Kidney epithelial cell (primary cell): ENCODE data around the gene P3H2. TPM values are rescaled to one million over a fixed set of nuclear protein-coding genes. Genes with fewer than 3 reads are reported as not detected.
"Not testable (repeated sequence)": the region's sequence is repeated elsewhere in the genome, so short reads cannot be mapped to it uniquely, and the experiment has no call there.

Experiments
- DNase-seq: peaks from one replicate; pipeline ENCODE4 v3.0.0-alpha.2; 2010; ENCODE audit warnings: low read depth
- H3K27me3 ChIP-seq: 2 replicates; pipeline ENCODE4 v1.6.0; 2011; ENCODE audit warnings: low read length; ENCODE audit not compliant: control insufficient read depth, insufficient read depth
- H3K36me3 ChIP-seq: 2 replicates; pipeline ENCODE4 v1.5.1; 2011; ENCODE audit warnings: low read length; ENCODE audit not compliant: control insufficient read depth, insufficient read depth
- H3K4me3 ChIP-seq: 2 replicates; pipeline ENCODE4 v1.5.1; 2011; ENCODE audit warnings: low read depth, mild to moderate bottlenecking, control low read depth, low read length
- total RNA-seq: library from RNA; depleted of rRNA; stranded (reverse); fragments of >200 nt; gene quantifications from 2 replicates; pipeline ENCODE4 v1.2.3, GENCODE V29; 2015
- TF ChIP-seq, protein P1 (sequence below): IDR thresholded peaks from 2 replicates; pipeline ENCODE4 v1.5.1; 2011; ENCODE audit warnings: mild to moderate bottlenecking, moderate library complexity, low read length, control low read depth, inconsistent platforms; ENCODE audit not compliant: insufficient read depth, poor library complexity, severe bottlenecking

P3H2 gene
- total RNA-seq, 1 donor from 2014 or later = 27.8 TPM

DNA sequence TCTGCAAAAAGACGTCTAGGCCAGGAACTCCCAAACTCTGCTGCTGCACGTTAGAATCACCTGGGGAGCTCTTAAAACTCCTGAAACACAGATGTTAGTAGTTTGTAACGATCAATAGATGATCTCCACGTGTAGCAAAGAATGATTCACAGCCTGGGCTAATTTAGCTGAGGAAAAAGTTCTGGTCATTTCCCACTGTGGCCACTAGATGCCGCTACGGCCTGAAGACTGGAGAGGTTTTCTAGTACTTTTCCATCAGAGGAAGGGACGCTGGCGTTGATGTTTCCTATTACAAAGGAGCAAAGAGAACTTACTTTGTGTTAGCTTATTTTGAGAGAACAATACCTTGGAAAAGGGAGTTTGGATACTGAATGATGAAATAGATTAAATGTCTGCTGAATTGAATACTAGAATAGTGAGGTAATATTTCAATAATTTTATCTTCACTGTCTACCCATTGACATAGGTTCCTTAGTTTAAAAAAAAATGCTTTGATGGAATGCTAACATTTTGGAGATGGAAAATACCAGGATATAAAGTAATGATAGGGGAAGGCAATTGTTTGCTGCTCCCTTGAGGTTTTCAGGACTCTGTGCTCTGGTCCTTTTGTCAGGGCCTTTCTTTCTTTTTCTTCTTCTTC, 159.1 kb downstream of the P3H2 start:
- no peak overlapping the region for H3K4me3 ChIP-seq
- TF ChIP-seq, protein P1, sequence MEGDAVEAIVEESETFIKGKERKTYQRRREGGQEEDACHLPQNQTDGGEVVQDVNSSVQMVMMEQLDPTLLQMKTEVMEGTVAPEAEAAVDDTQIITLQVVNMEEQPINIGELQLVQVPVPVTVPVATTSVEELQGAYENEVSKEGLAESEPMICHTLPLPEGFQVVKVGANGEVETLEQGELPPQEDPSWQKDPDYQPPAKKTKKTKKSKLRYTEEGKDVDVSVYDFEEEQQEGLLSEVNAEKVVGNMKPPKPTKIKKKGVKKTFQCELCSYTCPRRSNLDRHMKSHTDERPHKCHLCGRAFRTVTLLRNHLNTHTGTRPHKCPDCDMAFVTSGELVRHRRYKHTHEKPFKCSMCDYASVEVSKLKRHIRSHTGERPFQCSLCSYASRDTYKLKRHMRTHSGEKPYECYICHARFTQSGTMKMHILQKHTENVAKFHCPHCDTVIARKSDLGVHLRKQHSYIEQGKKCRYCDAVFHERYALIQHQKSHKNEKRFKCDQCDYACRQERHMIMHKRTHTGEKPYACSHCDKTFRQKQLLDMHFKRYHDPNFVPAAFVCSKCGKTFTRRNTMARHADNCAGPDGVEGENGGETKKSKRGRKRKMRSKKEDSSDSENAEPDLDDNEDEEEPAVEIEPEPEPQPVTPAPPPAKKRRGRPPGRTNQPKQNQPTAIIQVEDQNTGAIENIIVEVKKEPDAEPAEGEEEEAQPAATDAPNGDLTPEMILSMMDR = peak; percentile 85
- no peak for DNase-seq
- no peaks in the 10 kb centered on the region for H3K27me3 ChIP-seq
- no peaks in the 10 kb centered on the region for H3K36me3 ChIP-seq

DNA sequence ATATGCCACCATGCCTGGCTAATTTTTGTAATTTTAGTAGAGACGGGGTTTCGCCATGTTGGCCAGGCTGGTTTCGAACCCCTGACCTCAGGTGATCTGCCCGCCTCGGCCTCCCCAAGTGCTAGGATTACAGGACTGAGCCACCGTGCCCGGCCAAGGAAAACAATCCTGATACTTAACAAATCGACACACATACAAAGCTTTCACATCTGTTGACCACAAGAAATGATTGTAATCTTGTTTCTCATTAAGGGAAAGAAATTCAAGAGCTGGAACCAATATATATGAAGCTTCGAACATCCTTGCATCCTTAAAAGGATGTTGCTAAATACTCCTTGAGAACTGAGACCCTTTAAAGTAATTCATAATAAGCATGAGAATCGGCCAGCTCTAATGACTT, 159.6 kb downstream of the P3H2 start:
- not testable (repeated sequence) for DNase-seq, H3K36me3 ChIP-seq, H3K4me3 ChIP-seq, H3K27me3 ChIP-seq

DNA sequence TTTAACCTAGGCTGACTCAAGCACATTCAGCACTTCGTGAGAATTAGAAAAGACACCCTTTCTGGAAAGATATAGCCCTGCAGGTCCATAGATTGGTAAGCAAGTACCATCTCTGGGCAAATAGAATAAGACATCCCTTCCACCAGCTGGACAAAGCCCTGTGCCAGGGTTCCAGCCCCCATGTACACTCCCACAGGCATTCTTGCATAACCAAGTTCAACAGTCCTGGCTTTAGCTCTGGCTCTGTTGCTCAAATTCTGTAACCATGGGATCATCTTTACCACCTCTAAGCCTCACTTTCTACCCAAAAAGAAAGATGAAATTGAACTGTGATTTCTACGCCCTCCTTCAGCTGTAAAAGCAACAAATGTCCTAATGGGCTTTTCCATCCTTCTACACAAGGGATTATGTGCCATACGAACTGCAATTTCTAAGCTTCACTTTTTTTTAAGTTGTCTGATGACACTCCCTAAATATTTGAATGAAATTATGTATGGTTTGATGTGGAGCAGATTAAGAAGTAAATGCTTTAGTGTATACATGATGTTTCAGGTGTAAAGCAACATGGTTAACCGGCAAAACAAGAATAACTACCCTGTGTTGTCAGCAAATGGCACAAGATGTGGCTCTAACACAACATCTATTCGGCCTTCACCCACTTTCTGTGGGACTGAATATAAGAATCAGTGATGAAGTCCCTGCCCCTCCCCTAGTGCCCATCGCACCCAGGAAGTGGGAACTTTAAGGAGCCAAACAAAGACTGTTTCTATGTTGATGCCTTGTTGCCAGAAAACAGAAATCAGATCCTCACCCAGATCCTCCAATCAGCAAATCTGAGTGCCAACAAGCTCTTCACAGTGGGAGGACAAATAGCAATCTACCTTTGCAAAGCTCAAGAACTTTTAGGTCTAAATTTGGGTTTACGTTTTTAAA, 165.7 kb downstream of the P3H2 start:
- DNase-seq = no peak
- TF ChIP-seq, protein P1 = no peak

DNA sequence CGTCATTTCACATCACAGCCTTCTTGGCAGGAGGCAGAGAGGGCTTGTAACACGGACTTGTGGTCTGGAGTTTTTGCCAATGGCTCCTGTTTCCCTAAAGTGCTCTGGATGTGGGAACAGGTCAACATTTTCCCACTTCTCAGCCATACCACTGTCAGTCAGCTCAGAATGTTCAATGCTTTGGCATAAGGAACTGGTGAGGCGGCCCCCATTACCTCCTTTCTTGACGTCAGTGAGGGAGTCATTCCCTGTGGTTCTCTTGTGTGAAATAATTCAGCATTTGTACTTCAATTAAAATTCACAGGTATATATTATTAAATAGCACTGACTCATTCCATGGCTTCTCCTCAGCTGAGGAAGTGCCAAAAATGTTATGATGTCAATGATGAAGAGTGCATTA, 167.1 kb downstream of the P3H2 start:
- DNase-seq = no peak
- Histone ChIP-seq H3K36me3 (no peaks in the 10 kb centered on the region), H3K4me3 (no peak overlapping the region), H3K27me3 (no peaks in the 10 kb centered on the region)
- TF ChIP-seq, protein P1 = no peak

More for the DNA sequence above, 165.7 kb downstream of the P3H2 start:
- Histone ChIP-seq H3K4me3 (no peak overlapping the region), H3K27me3 (no peaks in the 10 kb centered on the region), H3K36me3 (no peaks in the 10 kb centered on the region)

DNA sequence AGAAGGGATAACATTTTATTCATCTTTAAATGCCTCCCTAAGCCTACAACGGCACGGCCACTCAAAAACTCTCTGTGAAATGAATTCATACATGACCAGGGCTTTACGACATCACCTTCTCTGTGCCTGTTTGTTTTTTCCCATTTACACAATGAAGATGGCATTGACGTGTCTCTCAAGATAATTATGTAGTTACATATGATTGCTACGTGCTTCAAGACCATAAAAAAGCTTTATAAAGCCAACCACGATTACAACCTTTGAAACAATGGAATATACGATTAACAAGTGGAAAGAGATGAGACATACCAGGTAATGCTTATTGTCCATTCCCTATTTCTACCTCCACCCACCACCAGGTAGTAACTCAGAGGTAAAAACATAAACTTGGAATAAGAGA, 168.4 kb downstream of the P3H2 start:
- no peak for DNase-seq
- TF ChIP-seq, protein P1 = no peak
- no peak overlapping the region for H3K4me3 ChIP-seq
- H3K36me3 ChIP-seq = no peaks in the 10 kb centered on the region
- no peaks in the 10 kb centered on the region for H3K27me3 ChIP-seq

DNA sequence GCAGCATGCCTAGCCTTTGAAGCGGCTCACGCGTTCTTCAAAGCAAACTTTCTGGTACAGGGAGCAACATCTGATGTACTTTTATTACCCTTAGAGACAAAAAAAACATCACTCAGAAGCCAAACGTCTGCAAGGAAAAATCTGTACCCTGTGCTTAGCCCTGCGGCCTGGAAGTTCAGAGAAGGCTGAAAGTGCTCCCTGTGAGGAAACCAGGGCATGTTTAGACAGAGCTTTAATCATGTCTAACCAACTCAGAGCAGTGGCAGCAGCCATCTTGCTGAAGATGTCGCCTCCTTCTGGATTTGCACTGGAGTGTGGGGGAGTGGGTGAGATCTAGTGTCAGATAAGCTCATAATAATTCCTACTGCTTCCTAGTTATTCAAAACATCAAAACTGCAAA, 170.4 kb downstream of the P3H2 start:
- TF ChIP-seq, protein P1 = no peak
- H3K36me3 ChIP-seq = no peaks in the 10 kb centered on the region
- no peak overlapping the region for H3K4me3 ChIP-seq
- no peaks in the 10 kb centered on the region for H3K27me3 ChIP-seq
- no peak for DNase-seq
